GM12891 (cell line): Measurements from ENCODE around the gene EGFL7.

ENCODE experiments used
- POLR2A ChIP-seq: IDR thresholded peaks from 2 replicates; pipeline ENCODE4 v1.6.1; 2011; ENCODE audit warnings: low read depth, low read length, control low read depth
- POLR2AphosphoS5 ChIP-seq: IDR thresholded peaks from 2 replicates; pipeline ENCODE4 v1.6.1; 2011; ENCODE audit warnings: low read depth, low read length, control low read depth
- POU2F2 ChIP-seq: IDR thresholded peaks from 2 replicates; pipeline ENCODE4 v1.6.1; 2011; ENCODE audit warnings: low read depth, mild to moderate bottlenecking, control low read depth, low read length, moderate library complexity
- TAF1 ChIP-seq: IDR thresholded peaks from 2 replicates; pipeline ENCODE4 v1.6.1; 2011; ENCODE audit warnings: low read depth, low read length, control low read depth

GRCh38 chr9:136623016-136623841, 39.5 kb upstream of the EGFL7 start:
- TF ChIP-seq POLR2A (no peak), POLR2AphosphoS5 (no peak), POU2F2 (no peak), TAF1 (no peak)
